Astrocyte of the spinal cord (primary cell): ENCODE measurements around the gene ZNF618.

Experiments used
- DNase-seq: peaks from one replicate; pipeline ENCODE4 v3.0.0; 2011; ENCODE audit warnings: low read depth, low spot score
- H3K4me3 ChIP-seq: 2 replicates; pipeline ENCODE4 v1.5.1; 2011; ENCODE audit warnings: low read depth, mild to moderate bottlenecking, low read length, moderate library complexity
- CTCF ChIP-seq: IDR thresholded peaks from 2 replicates; pipeline ENCODE4 v1.5.1; 2012; ENCODE audit warnings: low read depth, mild to moderate bottlenecking, low read length, inconsistent platforms
- in situ Hi-C: cut with HindIII; loops from 2 replicates; pipeline ENCODE4 v1.10.0; 2017; ENCODE audit warnings: low sequenced_read_pairs

Gene ZNF618

DNA sequence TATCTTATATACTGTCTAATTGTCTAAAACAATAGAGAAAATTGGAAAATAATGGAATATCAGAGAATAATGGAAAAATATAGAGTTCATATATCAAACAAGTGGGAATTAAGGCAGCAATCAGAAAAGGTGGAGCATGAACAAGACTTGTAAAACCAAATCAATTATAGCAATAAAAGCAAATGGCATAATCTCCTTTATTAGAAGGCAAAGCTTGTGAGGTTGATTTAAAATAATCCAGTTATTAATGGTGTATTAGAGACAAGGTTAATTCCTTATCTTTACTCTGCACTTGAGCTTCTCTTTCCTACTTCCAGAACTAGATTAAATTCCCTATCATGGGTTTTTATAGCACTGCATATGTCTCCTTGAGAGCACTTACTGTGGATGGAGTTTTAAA is 137.9 kb downstream of the ZNF618 start:
- DNase-seq = no peak
- no peak for TF ChIP-seq CTCF
- in situ Hi-C loops = no loop called here
- no peak overlapping the region for H3K4me3 ChIP-seq

- TF ChIP-seq CTCF = no peak
- in situ Hi-C loops = no loop called here
- no peak for DNase-seq
- H3K4me3 ChIP-seq = no peak overlapping the region
These were observed 139.5 kb downstream of the ZNF618 start for GRCh38 chr9:114015607-114016006.

DNA sequence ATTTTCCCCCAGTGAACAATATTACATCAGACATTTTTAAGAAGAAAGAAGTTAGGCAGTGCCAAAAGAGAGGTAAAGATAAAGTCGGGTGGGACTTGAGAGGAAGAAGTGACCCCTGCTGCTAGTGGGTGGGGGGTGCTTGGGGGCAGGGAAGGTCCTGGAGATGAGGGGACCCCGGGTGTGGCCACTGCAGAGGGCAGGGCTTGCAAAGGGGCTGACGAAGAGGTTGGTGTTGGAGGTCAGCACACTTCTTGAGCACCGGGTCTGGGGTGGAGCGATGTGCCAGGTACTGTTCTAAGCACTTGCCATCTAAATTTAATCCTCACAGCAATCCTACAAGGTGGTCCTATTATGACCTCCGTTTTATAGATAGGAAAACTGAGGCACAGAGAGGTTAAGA is 140.0 kb downstream of the ZNF618 start:
- TF ChIP-seq CTCF = no peak
- in situ Hi-C loops = no loop called here

DNA sequence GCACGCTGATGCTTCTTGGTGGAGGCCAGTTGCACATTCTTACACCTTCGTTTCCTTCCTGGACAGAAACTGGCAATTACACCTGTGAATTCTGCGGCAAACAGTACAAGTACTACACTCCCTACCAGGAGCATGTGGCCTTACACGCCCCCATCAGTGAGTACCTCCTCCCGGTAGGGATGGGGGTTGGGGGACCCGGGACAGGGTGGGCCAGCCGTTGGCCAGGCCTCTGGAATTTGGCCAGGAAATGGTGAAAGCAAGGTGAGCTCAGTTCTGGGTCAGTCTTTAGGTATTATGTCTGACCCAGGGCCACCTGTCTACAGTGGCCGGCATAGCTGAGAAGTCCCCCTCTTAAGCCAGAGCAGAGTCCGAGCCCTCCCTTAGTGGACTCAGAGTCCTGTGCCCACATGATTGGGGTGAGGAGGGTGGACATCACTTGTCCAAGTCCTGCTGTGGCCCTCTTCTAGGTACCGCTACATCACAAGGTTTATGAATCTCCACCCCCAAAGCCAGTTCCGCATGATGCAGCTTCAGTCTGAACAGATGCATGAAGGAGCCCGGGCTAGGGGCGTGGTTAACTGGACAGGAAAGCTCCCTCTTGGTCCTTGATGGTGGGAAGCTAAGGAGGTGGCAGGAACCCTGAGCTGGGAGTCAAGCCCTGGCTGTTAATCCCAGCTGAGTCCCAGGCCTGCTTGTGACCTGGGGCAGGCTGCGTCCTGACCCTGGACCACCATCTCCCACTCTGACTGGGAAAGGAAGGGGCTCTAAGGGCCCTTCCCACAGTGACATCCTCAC is 140.7 kb downstream of the ZNF618 start:
- in situ Hi-C loops = no loop called here
- DNase-seq = no peak
- TF ChIP-seq CTCF = no peak
- no peak overlapping the region for H3K4me3 ChIP-seq

More for the DNA sequence above, 140.0 kb downstream of the ZNF618 start:
- DNase-seq = no peak
- H3K4me3 ChIP-seq = no peak overlapping the region

- DNase-seq = no peak
- H3K4me3 ChIP-seq = no peak overlapping the region
- in situ Hi-C loops = no loop called here
- no peak for TF ChIP-seq CTCF
These were observed 141.9 kb downstream of the ZNF618 start for GRCh38 chr9:114017741-114018715.

GRCh38 chr9:114021578-114021977 is 145.5 kb downstream of the ZNF618 start:
- TF ChIP-seq CTCF = no peak
- H3K4me3 ChIP-seq = no peak overlapping the region
- in situ Hi-C loops = no loop called here
- DNase-seq = no peak
